ENCODE data around the gene ASF1B. TPM values are rescaled to one million over a fixed set of nuclear protein-coding genes. Genes with fewer than 3 reads are reported as not detected.

Gene ASF1B
- total RNA-seq, 1 donor from 2014 or later: 2.8 TPM

DNA sequence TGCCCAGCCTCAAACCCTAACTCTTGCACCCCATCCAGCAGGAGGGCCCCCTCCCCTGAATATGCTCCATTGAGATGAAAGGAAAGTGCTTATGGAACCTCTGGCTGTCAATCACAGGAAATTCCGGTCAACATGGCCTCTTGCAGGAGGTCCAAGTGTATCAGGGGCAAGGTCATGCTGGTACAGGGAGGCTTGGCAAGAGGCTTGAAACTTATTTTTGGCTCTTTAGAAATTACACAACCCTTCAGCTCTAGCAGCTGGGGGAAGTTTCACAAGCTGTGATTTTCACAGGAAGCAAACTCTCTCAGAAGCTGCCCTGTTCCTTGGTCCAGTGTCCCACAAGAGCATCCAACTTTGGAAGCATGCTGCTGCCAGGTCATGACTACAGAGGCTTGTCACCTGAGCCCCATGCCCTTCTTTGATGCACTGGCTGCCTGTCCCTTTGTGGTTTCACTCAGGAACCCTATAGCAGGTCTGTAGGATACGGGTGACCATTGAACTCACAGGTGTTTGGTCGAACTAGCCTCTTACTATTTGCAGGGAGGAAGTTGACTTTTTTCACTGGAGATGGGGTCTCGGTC, 8.4 kb downstream of the ASF1B start:
- H3K27ac Mint-ChIP-seq (ENCODE audit: unreplicated experiment): no peak overlapping the region
- H3K4me1 Mint-ChIP-seq (ENCODE audit: low read depth): no peaks in the 10 kb centered on the region
- no peak for DNase-seq (ENCODE audit: low spot score)
- H3K36me3 Mint-ChIP-seq (ENCODE audit: low read depth): no peaks in the 10 kb centered on the region
- TF ChIP-seq, protein P1, sequence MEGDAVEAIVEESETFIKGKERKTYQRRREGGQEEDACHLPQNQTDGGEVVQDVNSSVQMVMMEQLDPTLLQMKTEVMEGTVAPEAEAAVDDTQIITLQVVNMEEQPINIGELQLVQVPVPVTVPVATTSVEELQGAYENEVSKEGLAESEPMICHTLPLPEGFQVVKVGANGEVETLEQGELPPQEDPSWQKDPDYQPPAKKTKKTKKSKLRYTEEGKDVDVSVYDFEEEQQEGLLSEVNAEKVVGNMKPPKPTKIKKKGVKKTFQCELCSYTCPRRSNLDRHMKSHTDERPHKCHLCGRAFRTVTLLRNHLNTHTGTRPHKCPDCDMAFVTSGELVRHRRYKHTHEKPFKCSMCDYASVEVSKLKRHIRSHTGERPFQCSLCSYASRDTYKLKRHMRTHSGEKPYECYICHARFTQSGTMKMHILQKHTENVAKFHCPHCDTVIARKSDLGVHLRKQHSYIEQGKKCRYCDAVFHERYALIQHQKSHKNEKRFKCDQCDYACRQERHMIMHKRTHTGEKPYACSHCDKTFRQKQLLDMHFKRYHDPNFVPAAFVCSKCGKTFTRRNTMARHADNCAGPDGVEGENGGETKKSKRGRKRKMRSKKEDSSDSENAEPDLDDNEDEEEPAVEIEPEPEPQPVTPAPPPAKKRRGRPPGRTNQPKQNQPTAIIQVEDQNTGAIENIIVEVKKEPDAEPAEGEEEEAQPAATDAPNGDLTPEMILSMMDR (IDR thresholded peaks at IDR 0.05): no peak
- H3K27me3 Mint-ChIP-seq (ENCODE audit: low read depth): no peaks in the 10 kb centered on the region
- H3K9me3 Mint-ChIP-seq (ENCODE audit: low read depth): no peaks in the 10 kb centered on the region
- no peak overlapping the region for H3K4me3 Mint-ChIP-seq (ENCODE audit: unreplicated experiment)

- TF ChIP-seq, protein P1 (IDR thresholded peaks at IDR 0.05): no peak
- H3K27me3 Mint-ChIP-seq (ENCODE audit: low read depth): no peaks in the 10 kb centered on the region
- H3K4me1 Mint-ChIP-seq (ENCODE audit: low read depth): no peaks in the 10 kb centered on the region
- H3K4me3 Mint-ChIP-seq (ENCODE audit: unreplicated experiment): no peak overlapping the region
- no peak overlapping the region for H3K27ac Mint-ChIP-seq (ENCODE audit: unreplicated experiment)
- DNase-seq (ENCODE audit: low spot score): no peak
- no peaks in the 10 kb centered on the region for H3K9me3 Mint-ChIP-seq (ENCODE audit: low read depth)
- no peaks in the 10 kb centered on the region for H3K36me3 Mint-ChIP-seq (ENCODE audit: low read depth)
Observed at GRCh38 chr19:14127176-14127575, 9.2 kb downstream of the ASF1B start.

GRCh38 chr19:14122924-14123323, 13.5 kb downstream of the ASF1B start:
- TF ChIP-seq, protein P1 (IDR thresholded peaks at IDR 0.05): no peak
- Mint-ChIP-seq H3K9me3 (ENCODE audit: low read depth) (no peaks in the 10 kb centered on the region), H3K36me3 (ENCODE audit: low read depth) (no peaks in the 10 kb centered on the region), H3K27me3 (ENCODE audit: low read depth) (no peaks in the 10 kb centered on the region), H3K4me3 (ENCODE audit: unreplicated experiment) (no peak overlapping the region), H3K27ac (ENCODE audit: unreplicated experiment) (no peak overlapping the region), H3K4me1 (ENCODE audit: low read depth) (peaks cover 10% of the 10 kb centered on the region)
- no peak for DNase-seq (ENCODE audit: low spot score)

- no peak overlapping the region for H3K27ac Mint-ChIP-seq (ENCODE audit: unreplicated experiment)
- TF ChIP-seq, protein P1 (IDR thresholded peaks at IDR 0.05): no peak
- no peaks in the 10 kb centered on the region for H3K36me3 Mint-ChIP-seq (ENCODE audit: low read depth)
- H3K27me3 Mint-ChIP-seq (ENCODE audit: low read depth): no peaks in the 10 kb centered on the region
- H3K9me3 Mint-ChIP-seq (ENCODE audit: low read depth): no peaks in the 10 kb centered on the region
- DNase-seq (ENCODE audit: low spot score): no peak
- H3K4me3 Mint-ChIP-seq (ENCODE audit: unreplicated experiment): no peak overlapping the region
- peaks cover 24% of the 10 kb centered on the region for H3K4me1 Mint-ChIP-seq (ENCODE audit: low read depth)
Observed at GRCh38 chr19:14120497-14120780, 15.9 kb downstream of the ASF1B start.

- TF ChIP-seq, protein P1 (IDR thresholded peaks at IDR 0.05): no peak
- peaks cover 27% of the 10 kb centered on the region for H3K4me1 Mint-ChIP-seq (ENCODE audit: low read depth)
- no peaks in the 10 kb centered on the region for H3K9me3 Mint-ChIP-seq (ENCODE audit: low read depth)
- no peak overlapping the region for H3K4me3 Mint-ChIP-seq (ENCODE audit: unreplicated experiment)
- DNase-seq (ENCODE audit: low spot score): no peak
- no peak overlapping the region for H3K27ac Mint-ChIP-seq (ENCODE audit: unreplicated experiment)
- H3K36me3 Mint-ChIP-seq (ENCODE audit: low read depth): no peaks in the 10 kb centered on the region
- no peaks in the 10 kb centered on the region for H3K27me3 Mint-ChIP-seq (ENCODE audit: low read depth)
Observed at GRCh38 chr19:14119644-14120496, 16.5 kb downstream of the ASF1B start.
